Stimulated activated CD8-positive, alpha-beta memory T cell treated with anti-CD3 and anti-CD28 coated beads, Interleukin-15, amount 100 ng/mL, for 48 hours (primary cell): ENCODE measurements around the gene ZNF134.

Experiments
- DNase-seq, 2 donors: peaks; one replicate each; pipeline ENCODE4 v3.0.0-alpha.2; 2020; ENCODE audit warnings: low read depth in 2 of 2

ZNF134 gene

DNA sequence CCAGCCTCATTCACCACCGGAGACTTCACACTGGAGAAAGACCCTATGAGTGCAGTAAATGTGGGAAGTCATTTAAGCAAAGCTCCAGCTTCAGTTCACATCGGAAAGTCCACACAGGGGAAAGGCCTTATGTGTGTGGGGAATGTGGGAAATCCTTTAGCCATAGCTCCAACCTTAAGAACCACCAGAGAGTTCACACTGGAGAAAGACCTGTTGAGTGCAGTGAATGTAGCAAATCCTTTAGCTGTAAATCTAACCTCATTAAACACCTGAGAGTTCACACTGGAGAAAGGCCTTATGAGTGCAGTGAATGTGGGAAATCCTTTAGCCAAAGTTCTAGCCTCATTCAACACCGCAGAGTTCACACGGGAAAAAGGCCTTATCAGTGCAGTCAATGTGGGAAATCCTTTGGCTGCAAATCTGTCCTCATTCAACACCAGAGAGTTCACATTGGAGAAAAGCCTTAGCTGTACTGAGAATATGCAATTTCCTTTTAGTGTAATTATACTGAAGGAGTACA lies 27.7 kb downstream of the ZNF134 start:
- DNase-seq = no peak

DNA sequence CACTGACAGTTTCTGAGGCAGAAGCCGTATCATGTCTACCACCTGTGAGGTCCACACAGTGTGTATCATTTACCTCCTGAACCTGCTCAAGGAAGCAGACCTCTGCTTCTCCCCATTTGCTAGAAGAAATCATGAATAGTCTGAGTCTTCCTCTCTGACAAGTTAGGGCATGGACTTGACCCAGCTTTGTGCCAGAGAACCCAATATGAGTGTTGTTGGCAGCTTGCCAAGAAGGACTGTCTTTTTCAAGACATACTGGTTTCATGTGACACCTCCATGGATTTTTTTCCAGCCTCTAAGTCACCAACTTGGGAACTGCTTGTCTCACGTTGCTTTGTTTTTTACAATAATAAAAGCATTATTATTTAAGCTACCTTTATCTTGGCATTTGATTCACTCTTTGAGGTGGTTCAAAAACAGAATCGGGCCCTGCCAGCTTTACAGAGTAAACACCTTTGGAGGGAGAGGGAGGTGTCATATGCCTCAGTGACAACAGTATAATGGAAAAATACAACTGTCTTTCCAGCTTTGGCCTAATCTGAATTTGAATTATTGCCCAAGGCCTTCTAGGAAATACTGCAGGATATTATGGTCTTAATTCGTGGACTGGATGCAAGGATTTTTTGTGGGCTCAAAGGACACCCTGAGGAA lies 28.5 kb downstream of the ZNF134 start:
- no peak for DNase-seq

DNA sequence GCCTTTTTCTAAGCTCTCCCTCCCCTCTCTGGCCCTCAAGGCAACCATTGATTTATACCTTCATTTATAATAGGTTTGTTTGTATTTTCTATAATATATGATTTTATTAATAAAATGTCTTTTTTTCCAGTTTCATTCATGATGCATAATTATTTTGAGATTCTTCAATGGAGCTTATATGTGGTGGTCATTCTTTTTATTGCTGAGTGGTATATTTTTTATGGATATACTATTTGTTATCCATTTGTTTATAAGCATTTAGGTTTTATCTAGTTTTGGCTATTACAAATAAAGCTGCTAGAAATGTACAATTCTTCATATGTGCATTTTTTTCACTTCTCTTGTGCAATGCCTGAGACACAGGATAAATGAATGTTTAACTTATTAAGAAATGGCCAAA lies 29.7 kb downstream of the ZNF134 start:
- no peak for DNase-seq

DNA sequence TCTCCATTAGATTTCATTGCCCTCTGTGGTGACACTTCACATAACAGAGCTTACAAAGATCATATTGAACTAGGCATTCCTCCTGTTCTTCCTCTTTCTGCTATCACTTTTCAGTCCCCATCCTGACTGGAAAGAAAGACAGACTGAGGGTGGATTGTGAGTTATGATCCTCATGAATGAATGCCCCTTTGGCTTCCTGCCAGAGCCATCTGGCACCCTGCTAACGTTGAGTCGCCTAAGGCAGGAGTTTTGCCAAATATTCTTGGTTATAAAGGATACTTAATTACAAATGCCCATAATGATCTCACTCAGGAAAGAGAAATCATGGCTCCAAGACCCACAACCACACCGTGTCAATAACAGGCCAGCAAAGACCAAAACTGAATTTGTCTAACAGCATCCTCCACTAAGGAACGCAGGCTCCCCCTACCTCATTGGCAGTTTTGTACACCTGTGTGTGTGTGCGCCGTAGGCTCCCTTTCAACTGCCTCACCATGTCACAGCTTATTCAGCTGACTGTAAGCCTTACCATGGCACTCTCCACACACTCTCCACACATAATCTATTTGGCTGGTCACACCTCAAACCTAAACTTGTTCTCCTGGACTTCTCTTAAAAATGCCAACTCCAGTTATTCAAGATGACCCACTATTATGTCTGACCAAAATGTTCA lies 34.4 kb downstream of the ZNF134 start:
- DNase-seq = no peak

DNA sequence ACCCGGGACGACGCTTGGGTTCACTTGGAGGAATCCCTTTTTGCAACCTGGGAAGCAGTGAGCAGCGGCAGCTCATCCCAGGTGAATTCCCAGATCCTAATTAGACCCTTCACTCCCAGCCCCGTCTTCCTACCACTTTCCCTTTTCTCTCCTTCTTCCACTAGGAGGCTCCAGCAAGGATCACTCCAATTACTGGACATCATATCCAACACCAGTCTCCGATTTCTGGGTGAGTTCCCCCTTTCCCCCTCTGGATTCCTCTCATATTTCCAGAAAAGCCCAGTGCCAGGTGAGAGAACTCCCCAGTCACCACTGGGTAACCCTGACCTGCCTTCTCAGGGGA lies 37.6 kb downstream of the ZNF134 start:
- no peak for DNase-seq

DNA sequence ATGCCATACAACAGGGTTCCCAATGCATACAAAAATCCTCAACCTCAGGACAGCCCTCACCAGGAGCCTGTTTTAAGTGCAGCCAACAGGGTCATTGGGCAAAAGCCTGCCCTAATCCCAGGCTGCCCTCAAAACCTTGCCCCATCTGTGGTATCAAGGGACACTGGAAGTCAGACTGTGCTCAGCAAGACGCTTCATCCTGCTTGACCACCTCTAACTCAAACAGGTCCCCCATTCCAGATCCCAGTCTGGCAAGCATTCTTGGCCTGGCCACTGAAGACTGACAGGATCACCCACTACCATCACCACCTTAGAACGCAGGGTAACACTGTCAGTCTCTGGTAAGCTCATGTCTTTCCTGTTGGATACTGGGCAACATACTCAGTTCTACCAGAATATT lies 39.6 kb downstream of the ZNF134 start:
- no peak for DNase-seq

DNA sequence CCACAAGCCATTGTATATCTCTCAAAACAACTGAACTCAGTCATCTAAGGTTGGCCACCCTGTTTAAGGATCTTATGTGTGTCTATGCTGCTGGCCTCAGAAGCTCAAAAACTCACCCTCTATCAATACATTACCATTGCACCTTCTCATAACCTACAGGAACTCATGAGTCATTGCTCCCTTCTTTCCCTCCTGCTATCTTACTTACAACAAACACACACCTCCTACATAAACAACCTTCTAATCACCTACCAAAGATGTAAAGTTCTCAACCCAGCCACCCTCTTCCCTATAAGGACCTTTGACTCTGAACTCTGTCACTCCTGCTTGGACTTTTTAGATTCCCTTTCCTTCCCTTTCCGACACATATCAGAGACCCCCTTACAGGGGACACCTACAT lies 41.4 kb downstream of the ZNF134 start:
- no peak for DNase-seq

DNA sequence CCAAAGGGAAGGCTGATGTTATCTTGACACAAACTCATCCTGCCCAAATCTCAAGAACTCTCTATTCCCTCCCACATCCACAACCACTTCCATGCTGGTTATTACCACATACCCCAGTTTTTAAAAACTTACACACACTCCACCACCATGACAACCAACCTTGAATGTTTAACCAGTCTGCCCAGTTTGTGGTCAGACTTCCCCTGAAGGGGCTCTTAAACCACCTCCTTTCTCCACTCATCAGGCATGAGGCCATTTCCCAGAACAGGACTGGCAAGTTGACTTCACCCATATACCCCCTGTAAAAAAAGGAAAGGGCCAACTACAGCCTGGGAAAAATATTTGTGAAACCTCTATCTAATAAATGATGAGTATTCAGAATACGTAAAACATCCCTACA lies 42.3 kb downstream of the ZNF134 start:
- DNase-seq = no peak

DNA sequence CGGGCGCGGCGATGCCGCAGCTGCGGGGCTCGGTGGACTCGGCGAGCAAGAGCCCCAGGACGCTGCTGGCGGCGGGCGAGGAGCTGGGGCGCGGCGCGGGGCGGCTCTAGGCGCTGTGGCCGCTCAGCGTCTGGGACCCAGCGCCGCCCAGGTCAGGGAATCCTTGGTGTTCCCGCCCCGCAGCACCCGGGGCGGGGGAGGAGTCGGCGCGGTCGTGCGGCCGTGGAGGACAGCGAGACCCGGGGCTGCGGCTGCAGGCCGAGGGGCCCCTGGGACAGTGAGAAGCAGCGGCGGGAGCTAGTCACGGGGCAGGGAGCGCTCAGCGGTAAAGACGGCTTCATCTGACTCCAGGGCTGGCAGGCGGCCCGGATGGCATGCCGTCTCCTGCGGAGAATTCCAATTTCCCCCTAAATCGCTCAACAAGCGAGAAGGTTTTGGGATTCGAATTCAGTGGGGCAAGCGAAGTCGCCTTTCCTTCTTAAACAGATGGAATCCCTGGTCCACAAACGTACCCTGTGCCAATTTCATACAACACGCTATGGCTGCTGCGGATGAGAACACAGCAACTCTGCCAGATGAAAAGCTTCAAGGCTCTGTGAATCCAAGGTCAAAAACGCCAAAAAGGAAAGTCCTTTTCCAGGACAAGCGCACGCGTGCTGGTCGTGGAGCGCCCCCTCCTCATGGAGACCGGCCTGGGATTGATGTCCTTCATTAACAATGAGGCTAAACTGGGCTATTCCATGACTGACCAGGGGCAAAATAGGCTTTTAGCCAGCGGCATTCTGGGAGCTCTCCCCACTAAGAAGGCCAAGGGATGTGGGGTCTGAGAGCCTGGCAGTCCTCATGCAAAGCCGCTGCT lies 50.5 kb downstream of the ZNF134 start:
- no peak for DNase-seq

DNA sequence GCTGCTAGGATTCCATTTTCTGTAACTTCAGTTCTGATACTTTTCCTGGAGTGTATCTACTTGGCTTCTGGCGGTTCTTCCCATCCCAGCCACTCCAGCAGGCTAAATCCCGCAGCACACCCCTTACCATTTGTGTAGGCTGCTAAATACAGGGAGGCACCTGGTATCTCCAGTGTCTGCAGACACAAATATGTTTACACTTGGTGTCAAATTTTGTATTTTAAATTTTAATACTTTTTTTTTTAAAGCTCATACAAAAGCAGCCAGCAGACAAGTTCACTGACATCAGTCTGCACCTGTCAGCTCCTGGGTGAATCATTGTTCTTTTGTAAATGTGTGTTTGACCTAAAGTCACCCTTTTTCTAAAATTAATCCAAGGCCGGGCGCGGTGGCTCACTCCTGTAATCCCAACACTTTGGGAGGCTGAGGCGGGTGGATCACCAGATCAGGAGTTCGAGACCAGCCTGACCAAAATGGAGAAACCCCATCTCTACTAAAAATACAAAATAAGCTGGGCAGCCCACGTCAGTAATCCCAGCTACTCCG lies 51.3 kb downstream of the ZNF134 start:
- DNase-seq = no peak

DNA sequence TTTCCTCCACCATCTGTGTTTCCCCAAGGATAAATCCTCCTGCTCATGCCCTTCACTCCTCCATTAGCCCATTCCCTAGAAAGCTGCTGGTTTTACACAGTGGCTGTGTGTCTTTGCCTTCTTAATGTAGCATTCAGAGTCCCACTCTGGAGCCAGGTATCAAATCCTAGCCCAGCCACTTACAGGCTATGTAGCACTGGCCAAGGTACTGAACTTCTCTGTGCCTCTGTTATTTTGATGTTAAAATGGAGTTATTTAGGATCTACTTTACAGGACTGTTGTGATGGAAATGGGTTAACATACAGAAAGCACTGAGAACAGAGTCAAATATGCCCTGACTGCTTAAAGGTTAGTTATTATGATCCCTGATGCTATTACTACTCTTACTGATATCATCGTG lies 53.2 kb downstream of the ZNF134 start:
- no peak for DNase-seq

DNA sequence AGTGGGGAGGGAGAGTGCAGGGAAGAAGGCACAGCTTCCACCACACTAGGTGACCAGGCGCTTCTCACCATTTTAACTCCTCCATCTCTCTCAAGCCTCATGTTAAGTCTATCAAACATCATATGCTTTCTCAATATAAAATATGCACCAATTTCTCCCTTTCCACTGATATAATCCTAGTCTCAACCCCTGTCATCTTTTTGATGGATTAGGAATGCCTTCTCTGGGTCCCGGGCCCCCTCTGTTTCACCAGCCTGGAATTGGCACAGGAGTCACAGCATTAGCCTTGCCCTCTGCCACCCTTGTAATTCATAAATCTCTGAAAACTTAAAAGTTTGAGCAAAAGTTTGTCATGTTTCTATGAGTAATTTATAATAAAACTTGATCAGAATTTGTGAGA lies 54.6 kb downstream of the ZNF134 start, which contains the start of gene ZSCAN4:
Gene ZSCAN4, plus strand, starts transcription at position 301 of the 400 bp plus-strand sequence. CDS start 7,211 bp downstream, outside the sequence.
- no peak for DNase-seq

DNA sequence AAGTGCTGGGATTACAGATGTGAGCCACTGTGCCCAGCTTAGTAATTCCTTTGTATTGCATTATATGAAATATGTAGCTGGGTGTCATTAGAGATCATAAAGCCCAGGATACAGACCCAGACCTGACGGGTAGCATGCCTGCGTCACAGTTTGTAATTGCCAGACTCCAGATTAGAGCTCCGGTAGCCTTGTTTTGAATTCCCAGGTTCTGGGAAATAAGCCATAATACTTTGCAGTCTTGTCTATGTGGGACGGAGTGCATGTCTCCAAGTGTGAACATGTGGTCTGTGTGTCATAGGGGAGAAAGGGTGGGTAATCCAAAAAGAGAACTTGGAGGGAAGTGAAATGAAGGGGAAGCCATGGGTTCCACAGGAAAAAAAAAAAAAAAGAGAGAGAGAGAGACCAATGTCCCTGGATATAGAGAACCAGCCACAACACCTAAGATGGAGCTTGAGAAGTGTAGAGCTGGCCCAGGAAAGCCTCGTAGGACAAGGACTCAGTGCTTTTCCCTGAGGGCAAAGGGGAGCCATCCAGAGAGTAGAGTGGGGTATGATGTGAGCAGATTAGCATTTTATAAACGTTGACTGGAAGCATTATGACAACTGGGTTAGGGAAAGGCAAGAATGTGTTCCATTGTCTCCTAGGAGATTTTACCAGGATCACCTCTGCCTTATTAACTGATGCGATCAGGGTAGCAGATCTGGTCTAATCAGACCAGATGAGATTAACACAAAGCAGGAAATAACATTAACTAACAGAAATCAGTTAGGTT lies 57.3 kb downstream of the ZNF134 start:
- no peak for DNase-seq

DNA sequence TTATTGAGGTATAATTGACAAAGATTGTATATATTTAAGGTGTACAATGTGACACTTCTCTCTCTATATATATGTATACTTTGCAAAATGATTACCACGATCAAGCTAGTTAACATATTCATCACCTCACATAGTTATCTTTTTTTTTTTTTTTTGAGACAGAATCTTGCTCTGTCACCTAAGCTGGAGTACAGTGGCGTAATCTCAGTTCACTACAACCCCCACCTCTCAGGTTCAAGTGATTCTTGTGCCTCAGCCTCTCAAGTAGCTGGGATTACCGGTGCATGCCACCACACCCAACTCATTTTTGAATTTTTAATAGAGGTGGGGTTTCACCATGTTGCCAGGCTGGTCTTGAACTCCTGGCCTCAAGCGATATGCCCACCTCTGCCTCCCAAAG lies 58.4 kb downstream of the ZNF134 start:
- DNase-seq = no peak
